K562 (cell line): ENCODE measurements around the gene LRRC41. TPM values are rescaled to one million over a fixed set of nuclear protein-coding genes. Genes with fewer than 3 reads are reported as not detected.

Experiments
- CAMTA2 ChIP-seq: fragments of 250-450 bp; sonication (Bioruptor Pico); conservative IDR thresholded peaks from 2 replicates; pipeline ENCODE4 v1.5.1; 2022
- CEBPG ChIP-seq, 3 experiments: fragments of 200-800 bp in 1 of 3; sonication (Bioruptor generic) in 1 of 3; sonication (generic) in 1 of 3; formaldehyde crosslinking in 1 of 3; IDR thresholded peaks in 2 of 3; conservative IDR thresholded peaks in 1 of 3; 2 replicates each; pipeline versions ENCODE4 v1.6.1 to v1.8.0; 2016 to 2022; ENCODE audit warnings: missing compliant biosample characterization in 2 of 3, missing genetic modification characterization in 2 of 3, mild to moderate bottlenecking in 1 of 3, missing genetic modification reagents in 1 of 3
- DPF2 ChIP-seq: fragments of 450-650 bp; IDR thresholded peaks from 2 replicates; pipeline ENCODE4 v1.6.1; 2016
- HCFC1 ChIP-seq: IDR thresholded peaks from 2 replicates; pipeline ENCODE4 v1.6.1; 2012; ENCODE audit warnings: low read depth, low read length, improper control_type of control experiment
- HDAC1 ChIP-seq, 2 experiments: fragments of 450-650 bp; IDR thresholded peaks; 2 replicates each; pipeline ENCODE4 v1.6.1; 2016 to 2017; ENCODE audit warnings: inconsistent platforms in 1 of 2, mild to moderate bottlenecking in 1 of 2, moderate library complexity in 1 of 2
- ILF3 ChIP-seq: fragments of 450-650 bp; IDR thresholded peaks from 2 replicates; pipeline ENCODE4 v1.6.1; 2018; ENCODE audit warnings: antibody characterized with exemption, mild to moderate bottlenecking, moderate library complexity, borderline replicate concordance
- KLF10 ChIP-seq: fragments of 250-450 bp; sonication (Bioruptor Pico); IDR thresholded peaks from 2 replicates; pipeline ENCODE4 v1.6.1; 2021; ENCODE audit warnings: matching md5 sums
- MCM7 ChIP-seq, 2 experiments: fragments of 450-650 bp; IDR thresholded peaks; 2 replicates each; pipeline ENCODE4 v1.6.1; 2016 to 2018
- MEF2A ChIP-seq: IDR thresholded peaks from 2 replicates; pipeline ENCODE4 v1.6.1; 2011; ENCODE audit warnings: low read depth, mild to moderate bottlenecking, low read length, moderate library complexity; ENCODE audit not compliant: control insufficient read depth
- MYBL2 ChIP-seq, 2 experiments: fragments of 450-650 bp in 1 of 2; sonication (generic) in 1 of 2; formaldehyde crosslinking in 1 of 2; IDR thresholded peaks; 2 replicates each; pipeline versions ENCODE4 v1.6.1 to v1.8.1; 2017 to 2022; ENCODE audit warnings: borderline replicate concordance in 1 of 2, inconsistent platforms in 1 of 2, low read depth in 1 of 2, mild to moderate bottlenecking in 1 of 2, missing genetic modification reagents in 1 of 2, moderate library complexity in 1 of 2
- NCOA2 ChIP-seq, 2 experiments: fragments of 450-650 bp; IDR thresholded peaks; 2 replicates each; pipeline ENCODE4 v1.6.1; 2018; ENCODE audit warnings: mild to moderate bottlenecking in 2 of 2, moderate library complexity in 1 of 2; ENCODE audit not compliant: partially characterized antibody in 2 of 2
- NFE2 ChIP-seq: IDR thresholded peaks from 2 replicates; pipeline ENCODE4 v1.6.1; 2014; ENCODE audit warnings: antibody characterized with exemption, low read depth
- NFXL1 ChIP-seq: fragments of 450-650 bp; formaldehyde crosslinking; IDR thresholded peaks from 2 replicates; pipeline ENCODE4 v1.4.0; 2021; ENCODE audit warnings: mild to moderate bottlenecking
- NFYB ChIP-seq: IDR thresholded peaks from 2 replicates; pipeline ENCODE4 v1.6.1; 2011; ENCODE audit warnings: mild to moderate bottlenecking, moderate library complexity; ENCODE audit not compliant: insufficient read length; ENCODE audit errors: extremely low read depth
- SMARCA4 ChIP-seq: fragments of 450-650 bp; IDR thresholded peaks from 2 replicates; pipeline ENCODE4 v1.6.1; 2016
- SMARCA5 ChIP-seq: fragments of 450-650 bp; IDR thresholded peaks from 2 replicates; pipeline ENCODE4 v1.6.1; 2016
- TBP ChIP-seq: optimal IDR thresholded peaks from 2 replicates; pipeline ENCODE3; 2011; ENCODE audit warnings: low read depth, low read length, improper control_type of control experiment
- ZNF23 ChIP-seq: fragments of 250-450 bp; sonication (Bioruptor Pico); IDR thresholded peaks from 2 replicates; pipeline ENCODE4 v1.4.0; 2020; ENCODE audit warnings: mild to moderate bottlenecking
- ZNF324 ChIP-seq: fragments of 250-450 bp; sonication (Bioruptor Pico); IDR thresholded peaks from 2 replicates; pipeline ENCODE4 v1.4.0; 2020; ENCODE audit warnings: mild to moderate bottlenecking
- polyA plus RNA-seq, 8 experiments: library from polyadenylated mRNA; depleted of rRNA in 4 of 8; stranded (reverse) in 5 of 8; unstranded in 3 of 8; fragments of >200 nt; fragmentation: Nextera tagmentation in 2 of 8; fragmentation: Illumina TruSeq in 1 of 8; extraction: Ambion mirVana in 2 of 8; extraction: Trizol in 1 of 8; gene quantifications; 2 replicates each; pipeline versions ENCODE4 v1.2.1 to v1.2.3, GENCODE V29; 2011 to 2014; ENCODE audit warnings: inconsistent platforms in 1 of 8, missing spikeins in 1 of 8
- total RNA-seq, 7 experiments: library from RNA; depleted of rRNA in 6 of 7; stranded (reverse); fragments of >200 nt in 6 of 7; fragmentation: Illumina TruSeq in 2 of 7; extraction: Trizol in 2 of 7; gene quantifications; 2 replicates each; pipeline versions ENCODE4 v1.2.1 to v1.2.3, GENCODE V29; 2011 to 2021; ENCODE audit warnings: low replicate concordance in 1 of 7
- TF ChIP-seq, protein P1 (sequence below): fragments of 450-650 bp; IDR thresholded peaks from one replicate; pipeline ENCODE4 v1.6.1; 2018; ENCODE audit warnings: mild to moderate bottlenecking, moderate library complexity; ENCODE audit not compliant: partially characterized antibody
- TF ChIP-seq, protein P2 (sequence below): fragments of 450-650 bp; IDR thresholded peaks from 2 replicates; pipeline ENCODE4 v1.6.1; 2016; ENCODE audit warnings: low read depth, mild to moderate bottlenecking, moderate library complexity
- TF ChIP-seq, protein P3 (sequence below): fragments of 150-350 bp; IDR thresholded peaks from 2 replicates; pipeline ENCODE4 v1.6.1; 2014; ENCODE audit warnings: low read depth, mild to moderate bottlenecking, low read length, borderline replicate concordance
- TF ChIP-seq, protein P4 (sequence below): sonication (generic); IDR thresholded peaks from 2 replicates; pipeline ENCODE4 v1.6.1; 2016

The LRRC41 gene
- total and polyA plus RNA-seq, 9 of the 15 experiments (the other 6 are each of a cell fraction or from before 2014, with no cell fraction given), result 10.5 to 64.7 (median 44.2) TPM

DNA sequence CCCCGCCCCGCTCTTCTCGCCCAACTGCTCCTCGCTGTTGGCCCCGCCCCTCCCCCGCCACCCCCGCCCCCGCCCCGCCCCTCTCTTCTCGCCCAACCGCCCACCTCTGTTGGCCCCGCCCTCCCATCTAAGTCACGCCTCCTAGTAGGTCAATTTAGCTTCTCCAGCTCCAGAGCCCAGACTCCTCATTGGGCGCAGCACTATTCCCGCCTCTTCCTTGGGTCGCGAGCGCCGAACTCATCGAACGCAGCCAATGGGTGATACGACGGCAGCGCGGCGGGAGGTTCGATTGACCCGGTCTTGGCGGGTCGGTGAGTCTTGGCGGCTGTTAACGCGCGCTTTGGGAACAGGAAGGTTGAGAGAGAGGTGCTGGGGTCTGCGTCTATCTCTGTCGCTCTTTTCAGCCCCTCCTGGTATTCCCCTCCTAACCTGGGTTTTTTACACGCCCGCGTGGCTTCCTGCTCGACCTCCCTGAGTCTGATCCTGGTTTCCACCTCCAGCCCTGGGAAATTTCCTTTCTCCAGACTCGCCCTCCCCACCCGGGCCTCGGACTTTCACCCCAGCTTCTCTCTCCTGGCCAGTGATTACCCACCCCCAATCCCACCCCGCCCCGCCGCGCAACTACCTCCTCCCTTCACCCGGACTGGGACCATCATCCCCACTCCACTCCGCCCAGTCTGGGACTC is 55.8 kb downstream of the LRRC41 start, which contains the start of gene RAD54L (continued):
- TF ChIP-seq TBP, result peak; percentile 94
- TF ChIP-seq, protein P1, sequence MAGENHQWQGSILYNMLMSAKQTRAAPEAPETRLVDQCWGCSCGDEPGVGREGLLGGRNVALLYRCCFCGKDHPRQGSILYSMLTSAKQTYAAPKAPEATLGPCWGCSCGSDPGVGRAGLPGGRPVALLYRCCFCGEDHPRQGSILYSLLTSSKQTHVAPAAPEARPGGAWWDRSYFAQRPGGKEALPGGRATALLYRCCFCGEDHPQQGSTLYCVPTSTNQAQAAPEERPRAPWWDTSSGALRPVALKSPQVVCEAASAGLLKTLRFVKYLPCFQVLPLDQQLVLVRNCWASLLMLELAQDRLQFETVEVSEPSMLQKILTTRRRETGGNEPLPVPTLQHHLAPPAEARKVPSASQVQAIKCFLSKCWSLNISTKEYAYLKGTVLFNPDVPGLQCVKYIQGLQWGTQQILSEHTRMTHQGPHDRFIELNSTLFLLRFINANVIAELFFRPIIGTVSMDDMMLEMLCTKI, result no peak
- TF ChIP-seq MCM7 (IDR thresholded peaks at IDR 0.05), result no peak
- no peak for TF ChIP-seq SMARCA5
- no peak for TF ChIP-seq ILF3
- TF ChIP-seq MEF2A, result no peak
- TF ChIP-seq, protein P2, sequence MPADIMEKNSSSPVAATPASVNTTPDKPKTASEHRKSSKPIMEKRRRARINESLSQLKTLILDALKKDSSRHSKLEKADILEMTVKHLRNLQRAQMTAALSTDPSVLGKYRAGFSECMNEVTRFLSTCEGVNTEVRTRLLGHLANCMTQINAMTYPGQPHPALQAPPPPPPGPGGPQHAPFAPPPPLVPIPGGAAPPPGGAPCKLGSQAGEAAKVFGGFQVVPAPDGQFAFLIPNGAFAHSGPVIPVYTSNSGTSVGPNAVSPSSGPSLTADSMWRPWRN, result no peak
- no peak for TF ChIP-seq CAMTA2 (CRISPR knock-in tag)
- TF ChIP-seq CEBPG (CRISPR knock-in tag; IDR thresholded peaks at IDR 0.05), result no peak
- no peak for TF ChIP-seq CEBPG (tag; conservative IDR thresholded peaks at IDR 0.05 in 1 of 2, IDR thresholded peaks at IDR 0.05 in 1 of 2)
- peak; percentile 87 to 99; a peak in 3 of 4 replicates for TF ChIP-seq HDAC1 (IDR thresholded peaks at IDR 0.05)
- TF ChIP-seq SMARCA4, result no peak
- TF ChIP-seq ZNF23, result no peak
- peak; percentile 86 for TF ChIP-seq MYBL2 (IDR thresholded peaks at IDR 0.05; ENCODE audit: low read depth)
- TF ChIP-seq MYBL2 (CRISPR knock-in tag; IDR thresholded peaks at IDR 0.05; ENCODE audit: borderline replicate concordance), result no peak
- no peak for TF ChIP-seq ZNF324 (CRISPR knock-in tag)
- no peak for TF ChIP-seq NFXL1 (CRISPR knock-in tag)
- TF ChIP-seq, protein P3, sequence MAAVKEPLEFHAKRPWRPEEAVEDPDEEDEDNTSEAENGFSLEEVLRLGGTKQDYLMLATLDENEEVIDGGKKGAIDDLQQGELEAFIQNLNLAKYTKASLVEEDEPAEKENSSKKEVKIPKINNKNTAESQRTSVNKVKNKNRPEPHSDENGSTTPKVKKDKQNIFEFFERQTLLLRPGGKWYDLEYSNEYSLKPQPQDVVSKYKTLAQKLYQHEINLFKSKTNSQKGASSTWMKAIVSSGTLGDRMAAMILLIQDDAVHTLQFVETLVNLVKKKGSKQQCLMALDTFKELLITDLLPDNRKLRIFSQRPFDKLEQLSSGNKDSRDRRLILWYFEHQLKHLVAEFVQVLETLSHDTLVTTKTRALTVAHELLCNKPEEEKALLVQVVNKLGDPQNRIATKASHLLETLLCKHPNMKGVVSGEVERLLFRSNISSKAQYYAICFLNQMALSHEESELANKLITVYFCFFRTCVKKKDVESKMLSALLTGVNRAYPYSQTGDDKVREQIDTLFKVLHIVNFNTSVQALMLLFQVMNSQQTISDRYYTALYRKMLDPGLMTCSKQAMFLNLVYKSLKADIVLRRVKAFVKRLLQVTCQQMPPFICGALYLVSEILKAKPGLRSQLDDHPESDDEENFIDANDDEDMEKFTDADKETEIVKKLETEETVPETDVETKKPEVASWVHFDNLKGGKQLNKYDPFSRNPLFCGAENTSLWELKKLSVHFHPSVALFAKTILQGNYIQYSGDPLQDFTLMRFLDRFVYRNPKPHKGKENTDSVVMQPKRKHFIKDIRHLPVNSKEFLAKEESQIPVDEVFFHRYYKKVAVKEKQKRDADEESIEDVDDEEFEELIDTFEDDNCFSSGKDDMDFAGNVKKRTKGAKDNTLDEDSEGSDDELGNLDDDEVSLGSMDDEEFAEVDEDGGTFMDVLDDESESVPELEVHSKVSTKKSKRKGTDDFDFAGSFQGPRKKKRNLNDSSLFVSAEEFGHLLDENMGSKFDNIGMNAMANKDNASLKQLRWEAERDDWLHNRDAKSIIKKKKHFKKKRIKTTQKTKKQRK, result peak; percentile 81; the same call in 1 of the 2 replicates
- TF ChIP-seq NFYB, result peak; percentile 96
- no peak for TF ChIP-seq NCOA2 (IDR thresholded peaks at IDR 0.05; ENCODE audit: partially characterized antibody in 2 of 2)
- TF ChIP-seq HCFC1, result peak; percentile 79
- no peak; the same call in 1 of the 2 replicates for TF ChIP-seq NFE2
- no peak for TF ChIP-seq KLF10 (CRISPR knock-in tag)
- no peak for TF ChIP-seq DPF2
- TF ChIP-seq, protein P4, sequence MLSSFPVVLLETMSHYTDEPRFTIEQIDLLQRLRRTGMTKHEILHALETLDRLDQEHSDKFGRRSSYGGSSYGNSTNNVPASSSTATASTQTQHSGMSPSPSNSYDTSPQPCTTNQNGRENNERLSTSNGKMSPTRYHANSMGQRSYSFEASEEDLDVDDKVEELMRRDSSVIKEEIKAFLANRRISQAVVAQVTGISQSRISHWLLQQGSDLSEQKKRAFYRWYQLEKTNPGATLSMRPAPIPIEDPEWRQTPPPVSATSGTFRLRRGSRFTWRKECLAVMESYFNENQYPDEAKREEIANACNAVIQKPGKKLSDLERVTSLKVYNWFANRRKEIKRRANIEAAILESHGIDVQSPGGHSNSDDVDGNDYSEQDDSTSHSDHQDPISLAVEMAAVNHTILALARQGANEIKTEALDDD, result peak; percentile 10; the same call in 1 of the 2 replicates
